ENCODE data around the gene PREP. TPM values are rescaled to one million over a fixed set of nuclear protein-coding genes. Genes with fewer than 3 reads are reported as not detected.

The PREP gene
- total RNA-seq, 2 donors from 2014 or later, result 20.5 to 21.2 TPM

GRCh38 chr6:105321207-105321606 is 81.7 kb downstream of the PREP start:
- intact Hi-C loops (cut with DNase I), result loop anchor here in 1 of 2 donors (5.0 kb wide), 1 partner anchor 716 kb away; no protein-coding TSS in a partner anchor
- no peak for DNase-seq (ENCODE audit: low spot score)

- intact Hi-C loops (cut with DNase I), result loop anchor here in 1 of 2 donors (5.0 kb wide), 1 partner anchor 717 kb away; no protein-coding TSS in a partner anchor
- no peak for DNase-seq (ENCODE audit: low spot score)
Observed at GRCh38 chr6:105320765-105321164, 82.1 kb downstream of the PREP start.

GRCh38 chr6:105320271-105320670 is 82.6 kb downstream of the PREP start:
- no peak for DNase-seq (ENCODE audit: low spot score)
- intact Hi-C loops (cut with DNase I), result loop anchor here in 1 of 2 donors (5.0 kb wide), 1 partner anchor 717 kb away; no protein-coding TSS in a partner anchor

GRCh38 chr6:105319331-105319730 is 83.6 kb downstream of the PREP start:
- DNase-seq (ENCODE audit: low spot score), result no peak
- intact Hi-C loops (cut with DNase I), result no loop called here

GRCh38 chr6:105318660-105319059 is 84.2 kb downstream of the PREP start:
- no peak for DNase-seq (ENCODE audit: low spot score)
- intact Hi-C loops (cut with DNase I), result no loop called here

- no peak for DNase-seq (ENCODE audit: low spot score)
- intact Hi-C loops (cut with DNase I), result no loop called here
Observed at GRCh38 chr6:105317607-105318533, 85.0 kb downstream of the PREP start.

GRCh38 chr6:105313211-105313610 is 89.7 kb downstream of the PREP start:
- DNase-seq (ENCODE audit: low spot score), result no peak
- intact Hi-C loops (cut with DNase I), result loop anchor here in 1 of 2 donors (5.0 kb wide), 1 partner anchor 1359 kb away; no protein-coding TSS in a partner anchor

GRCh38 chr6:105310947-105311346 is 91.9 kb downstream of the PREP start:
- DNase-seq (ENCODE audit: low spot score), result no peak
- intact Hi-C loops (cut with DNase I), result loop anchor here in 1 of 2 donors (5.0 kb wide), 1 partner anchor 1361 kb away; no protein-coding TSS in a partner anchor

GRCh38 chr6:105310371-105310770 is 92.5 kb downstream of the PREP start:
- intact Hi-C loops (cut with DNase I), result loop anchor here in 1 of 2 donors (5.0 kb wide), 1 partner anchor 1362 kb away; no protein-coding TSS in a partner anchor
- no peak for DNase-seq (ENCODE audit: low spot score)

GRCh38 chr6:105308840-105309239 is 94.0 kb downstream of the PREP start:
- intact Hi-C loops (cut with DNase I), result no loop called here
- DNase-seq (ENCODE audit: low spot score), result no peak

GRCh38 chr6:105305521-105305920 is 97.4 kb downstream of the PREP start:
- no peak for DNase-seq (ENCODE audit: low spot score)
- intact Hi-C loops (cut with DNase I), result no loop called here

- intact Hi-C loops (cut with DNase I), result no loop called here
- no peak for DNase-seq (ENCODE audit: low spot score)
Observed at GRCh38 chr6:105304825-105305224, 98.1 kb downstream of the PREP start.

GRCh38 chr6:105304366-105304765 is 98.5 kb downstream of the PREP start:
- no peak for DNase-seq (ENCODE audit: low spot score)
- intact Hi-C loops (cut with DNase I), result no loop called here

- intact Hi-C loops (cut with DNase I), result no loop called here
- no peak for DNase-seq (ENCODE audit: low spot score)
Observed at GRCh38 chr6:105302617-105303128, 100.2 kb downstream of the PREP start.

GRCh38 chr6:105301756-105302616 is 100.9 kb downstream of the PREP start:
- no peak for DNase-seq (ENCODE audit: low spot score)
- intact Hi-C loops (cut with DNase I), result no loop called here

GRCh38 chr6:105301072-105301503 is 101.8 kb downstream of the PREP start:
- intact Hi-C loops (cut with DNase I), result no loop called here
- no peak for DNase-seq (ENCODE audit: low spot score)

GRCh38 chr6:105300090-105300489 is 102.8 kb downstream of the PREP start:
- no peak for DNase-seq (ENCODE audit: low spot score)
- intact Hi-C loops (cut with DNase I), result no loop called here

GRCh38 chr6:105294129-105294528 is 108.8 kb downstream of the PREP start:
- no peak for DNase-seq (ENCODE audit: low spot score)
- intact Hi-C loops (cut with DNase I), result no loop called here

- intact Hi-C loops (cut with DNase I), result no loop called here
- no peak for DNase-seq (ENCODE audit: low spot score)
Observed at GRCh38 chr6:105292689-105293339, 110.1 kb downstream of the PREP start.

Data from posterior vena cava (tissue), 2 donors.